Measurements from ENCODE around the gene OXGR1. TPM values are rescaled to one million over a fixed set of nuclear protein-coding genes. Genes with fewer than 3 reads are reported as not detected.

The OXGR1 gene
- total and polyA plus RNA-seq, 2 of the 8 experiments (the other 6 are each of a cell fraction or from before 2014, with no cell fraction given) = 0.34 to 1.8 TPM

DNA sequence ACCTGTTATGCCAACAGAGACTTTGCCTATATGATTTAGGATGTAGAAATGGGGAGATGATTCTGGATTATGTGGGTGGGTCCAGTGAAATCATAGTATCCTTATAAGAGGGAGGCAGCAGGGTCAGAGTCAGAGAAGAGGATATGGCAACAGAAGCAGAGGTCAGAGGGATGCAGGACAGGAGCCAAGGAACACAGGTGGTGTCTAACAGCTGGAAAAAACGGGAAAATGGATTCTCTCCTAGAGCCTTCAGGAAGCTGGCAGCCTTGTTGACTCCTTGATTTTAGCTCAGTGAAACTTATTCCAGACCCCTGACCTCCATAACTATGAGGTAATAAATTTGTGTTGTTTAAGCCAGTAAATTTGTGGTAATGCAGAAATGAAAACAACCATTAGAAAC is 28.8 kb upstream of the OXGR1 start (continued):
- no peak for TF ChIP-seq RBBP5 (IDR thresholded peaks at IDR 0.05; ENCODE audit: borderline replicate concordance, low read depth, low read length)
- no peak for TF ChIP-seq PHF8 (conservative IDR thresholded peaks at IDR 0.05; ENCODE audit: low read depth, low read length)
